HG02588 (cell line): Measurements from ENCODE around the gene GLRX.
A peak's percentile ranks its signal among the peaks of the same experiment; 100 is the strongest.
"Not testable (repeated sequence)": the region's sequence is repeated elsewhere in the genome, so short reads cannot be mapped to it uniquely, and the experiment has no call there.

Experiments used
- ATAC-seq: cut with Tn5 transposase; IDR thresholded peaks from one replicate; pipeline ENCODE4 v1.9.1; 2021; ENCODE audit warnings: mild to moderate bottlenecking, moderate library complexity; ENCODE audit not compliant: unreplicated experiment

Gene GLRX

GRCh38 chr5:95853490-95853889 is 31.0 kb upstream of the GLRX start:
- ATAC-seq, result no peak

GRCh38 chr5:95852567-95852966 is 30.0 kb upstream of the GLRX start:
- no peak for ATAC-seq

GRCh38 chr5:95851141-95851540 is 28.6 kb upstream of the GLRX start:
- not testable (repeated sequence) for ATAC-seq

GRCh38 chr5:95850391-95850894 is 27.9 kb upstream of the GLRX start:
- ATAC-seq, result no peak

GRCh38 chr5:95848701-95849100 is 26.2 kb upstream of the GLRX start:
- ATAC-seq, result no peak

GRCh38 chr5:95847261-95847592 is 24.7 kb upstream of the GLRX start:
- ATAC-seq, result no peak

GRCh38 chr5:95846554-95847260 is 24.2 kb upstream of the GLRX start:
- ATAC-seq, result no peak

GRCh38 chr5:95845391-95845790 is 22.9 kb upstream of the GLRX start:
- no peak for ATAC-seq

GRCh38 chr5:95843733-95844223 is 21.3 kb upstream of the GLRX start:
- no peak for ATAC-seq

GRCh38 chr5:95842854-95843544 is 20.5 kb upstream of the GLRX start:
- ATAC-seq, result peak; percentile 93

- ATAC-seq, result no peak
Observed at GRCh38 chr5:95841914-95842812, 19.6 kb upstream of the GLRX start.

GRCh38 chr5:95840956-95841705 is 18.6 kb upstream of the GLRX start:
- ATAC-seq, result no peak

- no peak for ATAC-seq
Observed at GRCh38 chr5:95839658-95840057, 17.1 kb upstream of the GLRX start.

GRCh38 chr5:95838556-95838955 is 16.0 kb upstream of the GLRX start:
- ATAC-seq, result no peak

GRCh38 chr5:95838001-95838520 is 15.5 kb upstream of the GLRX start:
- ATAC-seq, result no peak

GRCh38 chr5:95837492-95837891 is 15.0 kb upstream of the GLRX start:
- ATAC-seq, result no peak

GRCh38 chr5:95836971-95837370 is 14.4 kb upstream of the GLRX start:
- not testable (repeated sequence) for ATAC-seq

GRCh38 chr5:95836544-95836943 is 14.0 kb upstream of the GLRX start:
- no peak for ATAC-seq

GRCh38 chr5:95835682-95836385 is 13.3 kb upstream of the GLRX start:
- ATAC-seq, result no peak

- ATAC-seq, result no peak
Observed at GRCh38 chr5:95832664-95833063, 10.1 kb upstream of the GLRX start.
